NCI-H1436 treated with DMSO at 0.1 percent for 48 hours (cell line): Measurements from ENCODE around the gene CYTH3.
"Not testable (repeated sequence)": the region's sequence is repeated elsewhere in the genome, so short reads cannot be mapped to it uniquely, and the experiment has no call there.

Experiments
- DNase-seq: peaks from one replicate; lab custom pipeline; 2025; lab: John Stamatoyannopoulos, UW

The CYTH3 gene

DNA sequence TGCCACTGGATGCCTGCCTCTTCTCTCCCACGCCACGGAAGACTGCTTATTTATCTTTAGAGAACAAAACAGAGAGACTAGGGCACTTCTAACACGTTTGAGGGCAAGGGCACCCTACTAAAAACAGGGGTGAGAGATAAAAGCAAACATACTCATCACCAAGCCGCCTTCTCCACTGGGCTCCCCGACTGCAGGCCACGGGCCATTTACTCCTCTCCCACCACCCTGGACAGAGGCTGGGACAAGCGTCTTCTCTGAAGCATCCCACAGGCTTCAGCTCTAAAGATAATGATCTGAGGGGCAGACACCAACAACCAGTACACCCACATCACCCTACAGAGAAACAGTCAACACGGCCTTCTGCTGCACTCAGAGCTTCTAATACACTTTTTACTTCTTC lies 78.7 kb downstream of the CYTH3 start:
- DNase-seq = no peak

DNA sequence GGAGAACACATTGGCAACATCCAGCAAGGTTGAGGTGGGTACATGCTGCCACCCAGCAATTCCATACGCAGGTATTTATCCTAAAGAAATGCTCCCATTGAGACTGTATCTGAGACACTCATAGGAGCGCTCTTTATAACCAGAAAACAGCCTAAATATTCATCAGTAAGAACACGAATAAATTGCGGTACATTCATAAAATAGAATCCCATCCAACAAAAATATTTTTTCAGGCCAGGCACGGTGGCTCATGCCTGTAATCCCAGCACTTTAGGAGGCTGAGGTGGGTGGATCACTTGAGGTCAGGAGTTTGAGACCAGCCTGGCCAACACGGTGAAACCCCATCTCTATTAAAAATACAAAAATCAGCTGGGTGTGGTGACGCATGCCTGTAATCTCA lies 81.9 kb downstream of the CYTH3 start:
- not testable (repeated sequence) for DNase-seq

DNA sequence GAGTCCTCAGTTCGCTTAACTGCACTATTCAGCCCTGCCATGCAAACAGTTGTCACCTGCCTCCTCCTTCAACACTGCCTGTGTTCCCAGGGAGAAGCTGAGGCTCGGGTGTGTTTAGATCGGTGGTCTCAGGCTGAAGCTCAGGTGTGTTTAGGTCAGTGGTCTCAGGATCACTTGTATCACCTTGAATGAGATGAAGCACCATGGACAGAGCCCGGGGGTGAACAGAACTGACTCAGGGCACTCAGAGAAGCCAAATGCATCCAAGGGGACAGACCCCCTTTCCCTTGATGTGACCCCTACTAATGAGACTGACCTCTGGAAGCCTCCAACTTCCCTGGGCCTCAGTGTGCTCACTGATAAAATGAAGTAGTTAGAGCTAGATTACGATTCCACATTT lies 84.0 kb downstream of the CYTH3 start:
- no peak for DNase-seq

DNA sequence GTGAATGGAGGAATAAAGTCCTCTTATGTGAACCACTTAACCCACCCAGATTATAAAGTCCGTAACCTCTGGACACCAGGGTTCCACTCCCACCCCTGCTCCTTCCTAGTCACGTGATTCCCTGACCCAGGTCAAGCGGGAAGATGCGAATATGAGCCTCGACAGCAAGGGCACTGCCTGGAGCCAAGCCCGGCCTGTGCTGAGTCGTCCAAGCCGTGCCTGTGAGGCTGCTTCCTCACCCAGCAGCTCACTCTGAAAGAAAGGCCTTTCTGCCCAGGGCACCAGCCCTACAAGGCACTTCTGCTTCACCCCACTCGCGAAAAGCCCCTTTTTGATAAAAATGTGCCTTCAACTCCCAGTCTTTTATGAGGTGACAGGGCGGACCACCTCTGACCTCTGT lies 85.8 kb downstream of the CYTH3 start:
- no peak for DNase-seq

DNA sequence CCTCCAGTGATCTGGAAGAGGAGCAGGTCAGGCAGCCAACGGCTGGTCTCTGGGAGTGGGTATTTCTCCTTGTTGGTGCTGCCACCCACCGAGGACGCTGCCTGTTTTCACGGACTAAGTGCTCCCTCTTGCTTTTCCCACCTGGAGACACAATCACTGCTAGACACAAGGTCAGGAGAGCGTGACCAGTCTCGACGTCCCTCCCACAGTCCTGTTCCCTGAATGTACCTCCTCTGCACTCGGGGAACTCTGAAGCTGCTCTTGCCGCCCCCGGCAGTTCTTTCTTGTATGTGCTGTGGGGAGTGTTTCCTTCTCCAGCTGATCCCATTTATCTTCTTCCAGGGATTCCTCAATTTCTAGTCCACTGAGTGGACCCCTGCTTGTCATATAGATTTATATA lies 89.4 kb downstream of the CYTH3 start:
- DNase-seq = no peak

DNA sequence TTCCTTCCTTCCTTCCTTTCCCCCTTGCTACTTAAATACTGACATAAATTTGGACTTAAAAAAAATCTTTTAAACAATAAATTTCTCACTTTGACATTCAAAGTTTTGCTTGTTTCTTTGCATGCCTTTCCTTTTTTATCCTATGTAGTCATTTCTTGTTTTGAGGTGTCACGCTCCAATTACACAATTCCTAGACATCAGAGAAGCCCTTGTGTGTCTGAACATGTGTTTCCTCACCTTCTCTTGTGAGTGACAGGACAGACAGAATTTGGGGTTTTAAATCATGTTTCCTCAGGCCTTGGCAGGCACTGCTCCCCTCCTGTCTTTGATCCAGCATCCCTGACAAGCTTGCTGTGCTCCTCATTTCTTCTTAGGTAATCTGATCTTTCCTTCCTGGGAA lies 91.3 kb downstream of the CYTH3 start:
- DNase-seq = no peak

DNA sequence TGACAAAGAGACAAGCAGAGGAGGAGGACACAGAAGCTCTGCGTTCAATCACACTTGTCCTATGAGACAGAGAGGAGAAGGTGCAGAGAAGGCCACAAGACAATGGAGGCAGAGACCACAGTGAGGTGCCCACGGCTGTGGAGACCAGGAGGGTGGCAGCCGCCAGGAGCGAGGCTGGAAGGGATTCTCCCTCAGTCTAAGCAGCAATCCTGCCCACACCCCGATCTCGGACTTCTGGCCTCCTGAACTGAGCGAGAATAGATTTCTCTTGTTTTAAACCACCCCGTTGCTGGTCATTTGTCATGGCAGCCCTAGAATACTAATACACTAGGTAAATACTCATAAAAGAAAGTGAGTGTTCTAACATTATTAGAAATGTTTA lies 92.1 kb downstream of the CYTH3 start:
- DNase-seq = no peak

DNA sequence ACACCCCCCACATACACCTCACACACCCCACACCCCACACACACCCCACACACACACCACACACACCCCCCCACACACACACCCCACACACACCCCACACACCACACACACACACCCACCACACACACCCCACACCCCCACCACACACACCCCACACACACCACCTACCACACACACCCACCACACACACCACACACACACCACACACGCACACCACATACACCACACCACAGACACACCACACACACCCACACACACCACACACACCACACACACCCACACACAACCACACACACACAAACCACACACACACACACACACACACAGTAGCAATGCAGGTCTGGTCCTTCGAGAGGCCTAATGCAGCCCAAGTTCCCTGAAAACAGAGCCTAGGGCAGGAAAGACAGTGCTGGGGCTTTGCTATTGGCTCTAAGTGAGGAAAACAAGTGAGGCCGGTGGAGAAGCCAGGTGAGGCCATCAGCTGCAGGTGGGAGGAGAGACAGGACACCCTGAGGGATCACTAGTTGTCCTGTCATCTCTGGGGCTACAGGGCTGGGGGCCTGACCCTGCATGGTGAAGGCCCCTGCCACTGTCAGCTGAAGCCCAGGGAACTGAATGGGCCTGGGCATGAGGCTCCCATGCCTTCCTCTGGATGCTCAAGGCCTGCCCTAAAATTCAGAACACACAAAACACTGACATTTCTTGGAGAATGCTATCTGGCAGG lies 92.6 kb downstream of the CYTH3 start:
- DNase-seq = no peak

DNA sequence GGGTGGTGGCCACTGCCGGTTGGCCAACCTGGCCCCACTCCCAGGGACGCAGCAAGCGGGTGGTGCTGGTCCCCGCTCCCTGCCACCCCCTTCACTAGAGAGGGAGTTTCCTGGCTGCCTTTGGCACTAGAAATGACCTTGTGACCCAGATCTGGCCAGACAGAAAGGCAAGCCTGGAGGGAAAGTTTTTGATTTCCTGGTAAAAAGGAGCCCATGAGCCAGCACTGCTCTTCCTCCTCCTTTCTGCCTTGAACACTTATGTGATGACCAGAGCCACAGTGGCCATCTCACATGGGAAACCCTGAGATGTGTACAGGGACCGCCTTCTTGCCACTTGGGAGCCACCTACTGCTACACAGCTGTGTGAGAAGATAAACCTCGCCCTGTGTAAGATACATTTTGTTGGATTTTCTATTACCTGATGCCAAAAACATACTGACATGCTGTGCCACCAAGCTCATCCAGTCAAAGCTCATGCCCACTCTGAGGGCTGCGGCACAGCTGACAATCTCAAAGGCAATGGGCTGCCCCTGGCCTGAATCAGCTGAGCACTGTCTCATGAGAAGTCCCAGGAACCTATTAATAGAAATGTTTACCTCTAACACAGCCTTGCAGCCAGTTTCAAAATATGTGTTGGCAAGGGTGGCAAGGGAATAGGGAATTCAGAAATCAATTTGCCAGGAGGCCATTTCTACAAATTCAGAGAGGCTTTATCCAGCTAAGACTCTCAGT lies 94.0 kb downstream of the CYTH3 start:
- DNase-seq = no peak

DNA sequence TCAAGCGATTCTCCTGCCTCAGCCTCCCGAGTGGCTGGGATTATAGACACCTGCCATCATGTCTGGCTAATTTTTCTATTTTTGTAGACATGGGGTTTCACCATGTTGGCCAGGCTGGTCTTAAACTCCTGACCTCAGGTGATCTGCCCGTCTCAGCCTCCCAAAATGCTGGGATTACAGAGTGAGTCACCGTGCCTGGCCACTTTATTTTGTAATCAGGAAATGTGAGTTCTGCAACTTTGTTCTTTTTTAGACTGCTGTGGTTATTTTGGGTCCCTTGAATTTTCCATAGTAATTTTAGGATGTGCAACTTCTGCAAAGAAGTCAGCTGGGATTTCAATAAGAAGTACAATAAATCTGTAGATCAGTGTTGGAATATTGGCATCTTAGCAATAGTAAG lies 96.8 kb downstream of the CYTH3 start:
- no peak for DNase-seq

DNA sequence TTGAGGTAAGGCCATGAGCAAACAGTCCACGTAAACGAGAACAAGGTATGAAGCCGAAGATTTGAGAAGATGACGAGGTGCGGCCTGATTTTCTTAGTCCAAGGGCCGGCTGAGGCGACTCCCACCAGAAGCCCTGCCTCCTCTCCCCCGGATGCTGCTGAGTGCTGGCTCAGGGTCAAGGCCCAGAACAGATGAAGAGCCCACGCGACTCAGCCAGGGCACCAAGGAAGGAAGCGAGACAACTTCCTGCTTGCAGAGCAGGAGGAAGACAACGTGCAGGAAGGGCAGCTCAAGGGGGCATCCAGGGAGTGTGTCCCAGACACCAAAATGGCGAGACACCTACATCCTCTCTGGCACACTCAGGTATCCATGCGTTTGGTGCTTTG lies 99.5 kb downstream of the CYTH3 start:
- DNase-seq = no peak

DNA sequence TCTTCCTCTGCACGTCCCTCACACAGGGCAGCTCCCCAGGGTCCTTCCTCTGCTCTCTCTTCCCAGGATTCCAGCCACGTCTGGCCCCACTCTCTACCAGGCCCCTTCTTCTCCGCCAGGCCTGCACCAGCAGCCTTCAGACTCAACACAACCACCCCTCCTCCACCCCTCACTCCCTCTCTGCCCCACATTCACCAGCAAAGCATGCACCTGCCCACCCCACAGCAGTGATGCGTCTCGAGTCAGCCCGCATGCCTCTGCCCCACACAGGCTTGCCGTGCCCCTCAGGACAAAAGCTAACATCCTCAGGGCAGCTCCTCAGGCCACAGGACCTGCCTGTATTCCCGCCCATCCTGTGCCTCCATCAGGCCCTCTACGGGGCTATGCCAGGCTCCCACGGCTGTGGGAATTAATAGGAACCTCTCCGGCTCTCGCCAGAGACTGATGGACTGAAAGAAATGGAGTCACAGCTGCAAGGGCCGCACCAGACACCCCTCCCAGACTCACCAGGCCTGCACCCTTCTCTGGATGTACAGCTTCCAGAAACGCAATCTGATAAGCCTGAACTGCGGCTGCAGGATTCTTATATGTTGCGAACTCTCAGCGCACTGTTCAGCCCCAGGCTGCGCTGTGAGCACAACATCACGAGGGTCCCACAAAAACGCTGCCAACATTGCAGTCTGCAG lies 100.1 kb downstream of the CYTH3 start:
- no peak for DNase-seq

DNA sequence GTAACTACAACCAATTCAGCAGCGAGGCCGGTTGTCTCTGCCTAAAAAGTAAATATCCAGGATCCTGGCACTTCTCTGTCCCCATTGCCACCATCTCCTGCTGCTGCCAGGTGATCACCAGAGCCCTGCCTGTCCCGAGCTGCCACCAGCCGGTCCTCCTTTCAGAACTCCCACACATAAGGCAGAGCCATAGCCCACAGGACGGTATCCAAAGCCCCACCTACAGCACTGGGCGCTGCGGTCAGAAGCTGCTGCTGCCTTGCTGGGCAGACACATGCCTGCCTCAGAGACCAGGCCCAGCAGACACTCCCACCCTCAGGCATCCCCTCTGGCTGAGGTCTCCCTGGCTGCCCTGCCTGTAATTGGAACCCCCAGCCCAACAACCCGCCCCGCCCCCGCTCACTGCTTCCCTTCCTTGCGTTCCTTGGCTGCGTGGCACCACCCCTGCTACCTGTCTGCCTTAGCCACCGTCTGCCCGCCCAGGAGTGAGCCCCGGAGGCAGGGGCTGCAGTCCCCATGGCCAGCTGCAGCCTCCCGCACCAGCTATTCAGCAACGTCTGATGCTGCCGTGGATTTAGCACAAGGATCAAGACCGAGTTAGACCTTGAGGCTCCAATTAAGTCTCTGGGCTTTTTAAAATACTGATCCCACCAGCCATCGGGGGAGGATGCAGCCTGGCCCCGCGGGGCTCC lies 100.7 kb downstream of the CYTH3 start:
- DNase-seq = no peak

DNA sequence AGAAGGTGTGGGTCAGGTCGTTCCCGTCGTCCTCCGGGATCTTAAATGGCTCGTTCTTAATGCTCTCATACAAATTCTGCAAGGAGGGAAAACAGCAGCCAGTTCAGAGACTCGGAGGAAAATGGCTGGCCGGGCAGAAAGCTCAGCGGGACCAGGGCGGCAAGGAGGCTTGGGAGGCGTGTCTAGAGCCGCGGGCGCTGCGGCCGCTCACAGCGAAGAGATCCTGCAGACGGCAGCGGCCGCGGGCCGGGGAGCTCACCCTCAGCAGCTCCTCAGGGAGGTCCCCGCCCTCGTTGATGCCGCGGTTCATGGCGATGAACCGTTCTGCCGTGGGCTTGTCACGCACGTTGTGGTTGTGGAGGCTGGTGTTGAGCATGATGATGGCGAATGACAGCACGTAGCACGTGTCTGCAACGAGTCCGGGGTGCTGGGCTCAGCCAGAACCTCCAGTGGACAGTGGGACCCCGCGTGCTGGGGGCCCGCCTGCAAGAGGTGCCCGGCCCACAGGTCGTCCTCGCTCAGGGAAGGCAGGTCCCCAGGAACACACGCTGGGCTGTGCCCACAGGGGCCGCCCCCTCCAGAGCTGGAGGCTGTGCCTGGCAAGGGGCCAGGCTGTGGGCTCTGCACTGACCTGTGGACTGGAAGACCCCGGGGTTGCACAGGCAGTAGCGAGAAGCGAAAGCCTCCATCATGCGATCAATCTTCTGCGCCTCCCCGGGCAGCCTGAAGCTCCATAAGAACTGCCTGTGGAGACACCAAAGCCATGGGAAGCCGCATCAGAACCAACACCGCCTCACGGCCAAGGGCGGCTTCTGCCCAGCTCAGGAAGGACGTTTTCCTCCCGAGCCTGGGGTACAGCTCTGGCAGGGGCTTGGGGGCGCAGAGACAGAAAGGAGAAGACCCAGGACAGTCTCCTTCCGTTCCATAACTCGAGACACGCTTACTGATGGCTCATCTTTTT lies 101.6 kb downstream of the CYTH3 start:
- DNase-seq = no peak

DNA sequence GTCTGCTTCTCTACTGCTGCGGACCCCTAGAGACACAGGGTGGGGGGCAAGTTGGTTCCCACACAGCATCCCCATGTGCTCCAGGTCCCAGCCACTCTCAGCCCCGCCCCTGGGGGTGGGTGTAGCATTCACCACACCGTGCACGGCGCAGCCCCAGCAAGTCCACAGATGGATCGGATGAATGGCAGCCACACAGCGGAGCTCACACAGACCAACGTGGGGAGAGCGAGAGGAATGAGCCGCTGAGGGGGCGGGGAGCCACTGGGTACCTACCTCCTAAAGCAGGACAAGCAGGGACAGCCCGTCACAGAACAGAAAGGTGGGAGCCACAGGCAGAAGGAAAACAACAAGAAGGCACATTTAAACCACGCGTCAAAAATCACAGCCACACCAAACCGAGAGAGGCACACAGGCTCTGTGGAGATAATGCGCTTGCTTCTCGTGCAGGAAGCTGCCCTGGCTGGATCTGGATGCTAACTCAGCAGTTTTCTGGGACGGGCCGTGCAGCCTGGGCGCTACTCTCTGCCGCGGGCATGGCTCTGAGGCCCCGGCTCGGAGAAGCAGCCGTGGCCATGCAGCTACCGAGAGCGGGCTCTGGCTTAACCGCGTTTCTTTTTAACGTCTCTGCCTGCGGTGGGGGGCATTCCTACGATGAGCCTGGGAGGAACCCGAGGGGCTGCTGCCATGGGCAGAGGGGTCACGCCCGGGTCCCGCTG lies 102.5 kb downstream of the CYTH3 start:
- DNase-seq = no peak

DNA sequence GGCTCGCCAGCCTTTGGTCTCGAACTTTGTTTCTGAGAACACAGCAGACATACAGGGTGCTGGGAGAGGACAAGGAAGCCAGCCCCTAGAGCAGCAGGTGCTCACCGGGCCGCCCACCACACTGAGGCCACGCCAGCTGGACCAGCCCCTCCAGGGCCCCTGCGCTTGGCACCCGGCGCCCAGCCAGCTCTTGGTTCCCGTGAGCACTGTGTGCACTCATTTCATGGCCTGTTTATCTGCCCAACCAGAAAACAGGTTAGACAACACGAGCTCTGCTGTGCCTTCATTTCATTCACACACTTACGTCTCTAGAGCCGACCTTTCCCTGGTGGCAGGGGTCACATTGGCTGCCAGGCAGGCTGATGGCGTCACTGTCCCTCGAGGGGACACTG lies 104.0 kb downstream of the CYTH3 start:
- DNase-seq = no peak

DNA sequence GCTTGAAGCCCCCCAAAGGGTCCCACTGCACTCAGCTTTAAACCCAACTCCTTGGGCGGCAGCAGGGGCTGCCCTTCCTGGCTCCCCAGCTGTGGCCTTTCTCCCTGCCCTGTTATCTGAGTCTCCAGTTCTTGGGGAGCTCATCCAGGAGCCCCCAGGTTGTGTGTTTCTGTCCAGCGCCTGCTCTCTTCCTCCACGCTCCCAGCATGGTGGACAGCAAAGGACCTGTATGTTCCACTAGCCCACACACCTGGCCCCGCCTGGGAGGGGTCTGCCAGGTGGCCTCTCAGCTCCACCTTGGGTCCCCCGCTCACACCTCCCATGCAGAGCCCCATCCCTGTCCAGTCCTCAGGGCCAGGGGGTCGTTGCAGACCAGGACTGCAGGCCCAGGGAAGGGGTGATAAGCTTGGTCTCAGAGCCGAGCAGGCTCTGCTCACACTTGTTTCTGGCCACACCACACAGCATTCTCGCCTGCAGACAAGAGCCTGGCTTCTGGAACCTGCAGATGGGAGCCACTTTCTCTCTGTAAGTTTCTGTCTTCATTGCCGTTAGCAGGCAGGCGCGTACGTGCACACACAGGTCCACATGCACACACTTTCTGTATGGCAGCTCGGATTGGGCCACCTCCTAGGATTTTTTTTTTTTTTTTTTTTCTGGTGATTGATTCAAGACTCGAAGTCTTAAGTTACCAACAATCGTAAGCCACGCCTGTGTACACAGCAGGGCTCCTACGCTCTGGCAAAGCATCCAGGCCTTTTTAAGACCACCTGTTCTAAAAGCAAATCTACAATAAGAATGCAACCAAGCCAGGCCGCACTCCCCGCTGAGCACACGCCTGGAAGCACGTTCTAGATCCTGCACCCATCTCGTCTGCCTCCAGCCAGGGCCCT lies 104.6 kb downstream of the CYTH3 start:
- DNase-seq = peak; percentile 1

DNA sequence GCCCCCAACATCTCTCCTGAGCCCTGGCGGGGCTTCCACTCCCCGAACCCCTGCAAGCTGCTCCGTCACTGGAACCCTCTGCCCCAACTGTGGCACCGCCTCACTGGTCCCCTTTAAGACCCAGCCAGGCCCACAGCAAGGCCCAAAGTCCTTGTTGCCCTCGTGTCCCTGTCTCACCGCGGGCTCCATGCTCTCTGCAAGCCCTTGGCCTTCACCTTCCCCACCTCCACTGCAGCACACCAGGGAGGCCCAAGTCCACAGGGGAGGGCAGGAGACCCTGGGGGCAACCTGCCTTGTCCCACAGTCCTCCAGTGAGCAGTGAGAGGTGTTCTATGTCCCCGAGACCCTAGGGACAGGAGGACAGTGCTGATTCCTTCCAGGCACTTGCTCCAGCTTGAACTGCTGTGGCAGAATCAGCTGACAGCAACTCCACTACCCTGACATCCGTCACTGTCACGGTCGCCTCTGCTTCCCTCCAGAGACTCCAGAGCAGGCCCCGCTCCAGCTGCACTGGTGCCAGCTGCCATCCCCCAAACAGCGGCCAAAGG lies 105.3 kb downstream of the CYTH3 start:
- DNase-seq = no peak

DNA sequence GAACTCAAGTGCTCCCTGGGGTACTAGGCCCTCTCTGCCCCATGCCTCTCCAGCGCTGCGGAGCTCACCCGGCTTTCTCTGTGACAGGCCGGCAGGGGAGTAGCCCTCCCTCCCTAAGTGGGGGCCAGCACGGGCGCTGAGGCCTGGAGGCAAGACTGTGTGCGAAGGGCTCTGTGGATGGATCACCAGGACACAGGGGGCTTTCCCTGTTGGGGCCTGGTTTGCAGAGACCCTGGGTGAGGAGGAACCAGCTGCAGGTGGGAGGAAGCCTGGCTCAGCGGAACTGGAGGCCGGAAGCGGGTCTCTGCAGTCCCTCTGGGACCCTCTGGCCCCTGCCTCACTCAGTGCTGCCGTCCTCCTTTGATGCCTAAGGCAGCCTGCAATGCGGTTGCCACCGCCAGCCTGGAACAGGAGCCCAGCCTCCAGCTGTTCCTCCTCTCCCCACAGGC lies 106.0 kb downstream of the CYTH3 start:
- no peak for DNase-seq
